Measurements from ENCODE around the gene ZBTB7C. TPM values are rescaled to one million over a fixed set of nuclear protein-coding genes. Genes with fewer than 3 reads are reported as not detected.

Gene ZBTB7C
- polyA plus RNA-seq, 2 of the 4 experiments (the other 2 are of a cell fraction), result 0.10 to 0.12 TPM

- no peak for ATAC-seq
- no peak for TF ChIP-seq FOXS1 (CRISPR knock-in tag; IDR thresholded peaks at IDR 0.05)
- no peak for TF ChIP-seq HDAC2 (IDR thresholded peaks at IDR 0.05)
- TF ChIP-seq CTCF (IDR thresholded peaks at IDR 0.05), result no peak
- TF ChIP-seq CBX8 (IDR thresholded peaks at IDR 0.05), result no peak
- no peak for TF ChIP-seq JUN (IDR thresholded peaks at IDR 0.05)
- TF ChIP-seq POLR2AphosphoS2 (conservative IDR thresholded peaks at IDR 0.05; ENCODE audit: low read length), result no peak
- TF ChIP-seq BCL3 (IDR thresholded peaks at IDR 0.05), result no peak
- no peak for TF ChIP-seq ZNF302 (CRISPR knock-in tag; IDR thresholded peaks at IDR 0.05)
- TF ChIP-seq RARB (CRISPR knock-in tag; IDR thresholded peaks at IDR 0.05), result no peak
- TF ChIP-seq HOXB13 (CRISPR knock-in tag; IDR thresholded peaks at IDR 0.05; ENCODE audit: low read depth), result no peak
- TF ChIP-seq MAFK (IDR thresholded peaks at IDR 0.05; ENCODE audit: partially characterized antibody), result no peak
- no peak for TF ChIP-seq BHLHE40 (IDR thresholded peaks at IDR 0.05; ENCODE audit: low read depth, low read length)
- no peak for TF ChIP-seq RFX5 (IDR thresholded peaks at IDR 0.05)
- no peak for TF ChIP-seq HOXB5 (CRISPR knock-in tag; IDR thresholded peaks at IDR 0.05)
- TF ChIP-seq PHF8 (IDR thresholded peaks at IDR 0.05; ENCODE audit: borderline replicate concordance, low read depth), result no peak
- no peak for TF ChIP-seq PBX3 (IDR thresholded peaks at IDR 0.05)
- no peak for TF ChIP-seq JUNB (IDR thresholded peaks at IDR 0.05)
- no peak for TF ChIP-seq ZC3H11A (IDR thresholded peaks at IDR 0.05)
- TF ChIP-seq HMGXB4 (CRISPR knock-in tag; IDR thresholded peaks at IDR 0.05; ENCODE audit: borderline replicate concordance), result no peak
- no peak overlapping the region for H3K4me3 ChIP-seq
- DNase-seq (ENCODE audit: low read depth in 1 of 2, low spot score in 1 of 2), result no peak
- H3K4me2 ChIP-seq, result no peak overlapping the region
- no peaks in the 10 kb centered on the region for H3K9me3 ChIP-seq
- 59% methylated on average over 3 of the region's 3 CpGs for WGBS (ENCODE audit: missing lambda C conversion rate)
- ChIA-PET CTCF (interaction anchor here (1.4 kb wide), 1 partner anchor 22 kb away, joined by 3 read pairs; no protein-coding TSS in a partner anchor), POLR2A (no interaction called here)
- peaks cover 9% of the 10 kb centered on the region for H3K4me1 ChIP-seq
- FAIRE-seq, result no peak
- H3K27ac ChIP-seq, result no peak overlapping the region
Observed at GRCh38 chr18:48316177-48316576, 93.0 kb downstream of the ZBTB7C start.

- Histone ChIP-seq H3K9me3 (no peaks in the 10 kb centered on the region), H3K4me2 (no peak overlapping the region), H3K4me3 (no peak overlapping the region), H3K27ac (no peak overlapping the region), H3K4me1 (peaks cover 3% of the 10 kb centered on the region)
- ChIA-PET CTCF (no interaction called here), POLR2A (no interaction called here)
- FAIRE-seq (no peak), DNase-seq (ENCODE audit: low read depth in 1 of 2, low spot score in 1 of 2) (no peak), ATAC-seq (no peak)
- no peak for TF ChIP-seq CHD2 (IDR thresholded peaks at IDR 0.05; ENCODE audit: low read length, partially characterized antibody)
- no peak for TF ChIP-seq HEYL (CRISPR knock-in tag; IDR thresholded peaks at IDR 0.05)
- TF ChIP-seq TFCP2L1 (CRISPR knock-in tag; IDR thresholded peaks at IDR 0.05), result no peak
- TF ChIP-seq SREBF2 (IDR thresholded peaks at IDR 0.05), result no peak
- WGBS (ENCODE audit: missing lambda C conversion rate), result 30% methylated on average over 3 of the region's 6 CpGs
Observed at GRCh38 chr18:48314690-48315089, 94.5 kb downstream of the ZBTB7C start.

Measured in A549 (cell line).